ENCODE measurements around the gene RTL10.
A peak's percentile ranks its signal among the peaks of the same experiment; 100 is the strongest.

RTL10 gene

GRCh38 chr22:19882446-19883381 is 28.0 kb upstream of the RTL10 start:
- no peak for DNase-seq
- H3K4me3 Mint-ChIP-seq: no peak overlapping the region
- H3K9me3 Mint-ChIP-seq: no peaks in the 10 kb centered on the region
- ATAC-seq: no peak
- H3K27ac Mint-ChIP-seq: no peak overlapping the region
- peaks cover 30% of the 10 kb centered on the region for H3K4me1 Mint-ChIP-seq
- H3K27me3 Mint-ChIP-seq: no peaks in the 10 kb centered on the region

- H3K4me1 Mint-ChIP-seq: peaks cover 12% of the 10 kb centered on the region
- ATAC-seq (no peak), DNase-seq (no peak)
- H3K27ac Mint-ChIP-seq: no peak overlapping the region
- no peaks in the 10 kb centered on the region for H3K9me3 Mint-ChIP-seq
- no peak overlapping the region for H3K4me3 Mint-ChIP-seq
- no peaks in the 10 kb centered on the region for H3K27me3 Mint-ChIP-seq
Measured at GRCh38 chr22:19880786-19881569, 26.3 kb upstream of the RTL10 start.

- DNase-seq: no peak
- no peak overlapping the region for H3K27ac Mint-ChIP-seq
- H3K4me3 Mint-ChIP-seq: no peak overlapping the region
- H3K9me3 Mint-ChIP-seq: no peaks in the 10 kb centered on the region
- no peak for ATAC-seq
- peaks cover 4% of the 10 kb centered on the region for H3K4me1 Mint-ChIP-seq
- H3K27me3 Mint-ChIP-seq: no peaks in the 10 kb centered on the region
Measured at GRCh38 chr22:19879992-19880785, 25.5 kb upstream of the RTL10 start.

- DNase-seq (no peak), ATAC-seq (no peak)
Measured at GRCh38 chr22:19879643-19879991, 24.9 kb upstream of the RTL10 start.

GRCh38 chr22:19879246-19879570 is 24.5 kb upstream of the RTL10 start:
- DNase-seq: no peak
- no peaks in the 10 kb centered on the region for H3K9me3 Mint-ChIP-seq
- no peak overlapping the region for H3K4me3 Mint-ChIP-seq
- no peak overlapping the region for H3K27ac Mint-ChIP-seq
- no peak for ATAC-seq
- peaks cover 7% of the 10 kb centered on the region for H3K4me1 Mint-ChIP-seq
- no peaks in the 10 kb centered on the region for H3K27me3 Mint-ChIP-seq

More at GRCh38 chr22:19879643-19879991, 24.9 kb upstream of the RTL10 start:
- no peak overlapping the region for H3K27ac Mint-ChIP-seq
- peaks cover 3% of the 10 kb centered on the region for H3K4me1 Mint-ChIP-seq
- no peaks in the 10 kb centered on the region for H3K9me3 Mint-ChIP-seq
- no peaks in the 10 kb centered on the region for H3K27me3 Mint-ChIP-seq
- H3K4me3 Mint-ChIP-seq: no peak overlapping the region

- ATAC-seq: no peak
- no peak for DNase-seq
- Mint-ChIP-seq H3K4me1 (peaks cover 12% of the 10 kb centered on the region), H3K27me3 (no peaks in the 10 kb centered on the region), H3K4me3 (no peak overlapping the region), H3K27ac (no peak overlapping the region), H3K9me3 (no peaks in the 10 kb centered on the region)
Measured at GRCh38 chr22:19878461-19879245, 24.0 kb upstream of the RTL10 start.

GRCh38 chr22:19877626-19878339 is 23.1 kb upstream of the RTL10 start:
- H3K4me3 Mint-ChIP-seq: no peak overlapping the region
- H3K27ac Mint-ChIP-seq: peak overlapping the region in 1 of 2 donors; percentile 42
- no peaks in the 10 kb centered on the region for H3K27me3 Mint-ChIP-seq
- peaks cover 17% of the 10 kb centered on the region for H3K4me1 Mint-ChIP-seq
- ATAC-seq: no peak
- no peaks in the 10 kb centered on the region for H3K9me3 Mint-ChIP-seq
- DNase-seq: no peak

GRCh38 chr22:19876941-19877625 is 22.4 kb upstream of the RTL10 start:
- Mint-ChIP-seq H3K9me3 (no peaks in the 10 kb centered on the region), H3K27ac (no peak overlapping the region), H3K27me3 (no peaks in the 10 kb centered on the region), H3K4me1 (peaks cover 17% of the 10 kb centered on the region), H3K4me3 (no peak overlapping the region)
- no peak for ATAC-seq
- DNase-seq: no peak

GRCh38 chr22:19876314-19876940 is 21.8 kb upstream of the RTL10 start:
- DNase-seq (no peak), ATAC-seq (no peak)
- Mint-ChIP-seq H3K4me1 (peaks cover 17% of the 10 kb centered on the region), H3K9me3 (no peaks in the 10 kb centered on the region), H3K4me3 (no peak overlapping the region), H3K27me3 (no peaks in the 10 kb centered on the region), H3K27ac (peak overlapping the region in 1 of 2 donors; percentile 86)

GRCh38 chr22:19875531-19876313 is 21.0 kb upstream of the RTL10 start:
- no peak overlapping the region for H3K27ac Mint-ChIP-seq
- H3K4me3 Mint-ChIP-seq: no peak overlapping the region
- ATAC-seq (no peak), DNase-seq (no peak)
- H3K9me3 Mint-ChIP-seq: no peaks in the 10 kb centered on the region
- H3K4me1 Mint-ChIP-seq: peaks cover 17% of the 10 kb centered on the region
- H3K27me3 Mint-ChIP-seq: no peaks in the 10 kb centered on the region

- no peak for ATAC-seq
- Mint-ChIP-seq H3K9me3 (no peaks in the 10 kb centered on the region), H3K4me3 (no peak overlapping the region), H3K27me3 (no peaks in the 10 kb centered on the region), H3K27ac (no peak overlapping the region), H3K4me1 (peaks cover 17% of the 10 kb centered on the region)
- DNase-seq: no peak
Measured at GRCh38 chr22:19875061-19875530, 20.4 kb upstream of the RTL10 start.

GRCh38 chr22:19874307-19875060 is 19.8 kb upstream of the RTL10 start:
- Mint-ChIP-seq H3K4me3 (peak overlapping the region in 1 of 2 donors; percentile 54), H3K4me1 (peaks cover 17% of the 10 kb centered on the region), H3K9me3 (no peaks in the 10 kb centered on the region), H3K27me3 (no peaks in the 10 kb centered on the region), H3K27ac (peak overlapping the region; percentile 19 to 57)
- DNase-seq (peak in 1 of 2 donors; percentile 41), ATAC-seq (peak; percentile 51)

Data from stimulated activated naive CD8-positive, alpha-beta T cell treated with anti-CD3 and anti-CD28 coated beads, Interleukin-15, amount 100 ng/mL, for 72 hours (primary cell).